NCI-H446 (cell line): Measurements from ENCODE around the gene GAREM1.
"Not testable (repeated sequence)": the region's sequence is repeated elsewhere in the genome, so short reads cannot be mapped to it uniquely, and the experiment has no call there.

Experiments used
- DNase-seq, 2 experiments: peaks; one replicate each; lab custom pipeline; 2025; lab: John Stamatoyannopoulos, UW

GAREM1 gene

DNA sequence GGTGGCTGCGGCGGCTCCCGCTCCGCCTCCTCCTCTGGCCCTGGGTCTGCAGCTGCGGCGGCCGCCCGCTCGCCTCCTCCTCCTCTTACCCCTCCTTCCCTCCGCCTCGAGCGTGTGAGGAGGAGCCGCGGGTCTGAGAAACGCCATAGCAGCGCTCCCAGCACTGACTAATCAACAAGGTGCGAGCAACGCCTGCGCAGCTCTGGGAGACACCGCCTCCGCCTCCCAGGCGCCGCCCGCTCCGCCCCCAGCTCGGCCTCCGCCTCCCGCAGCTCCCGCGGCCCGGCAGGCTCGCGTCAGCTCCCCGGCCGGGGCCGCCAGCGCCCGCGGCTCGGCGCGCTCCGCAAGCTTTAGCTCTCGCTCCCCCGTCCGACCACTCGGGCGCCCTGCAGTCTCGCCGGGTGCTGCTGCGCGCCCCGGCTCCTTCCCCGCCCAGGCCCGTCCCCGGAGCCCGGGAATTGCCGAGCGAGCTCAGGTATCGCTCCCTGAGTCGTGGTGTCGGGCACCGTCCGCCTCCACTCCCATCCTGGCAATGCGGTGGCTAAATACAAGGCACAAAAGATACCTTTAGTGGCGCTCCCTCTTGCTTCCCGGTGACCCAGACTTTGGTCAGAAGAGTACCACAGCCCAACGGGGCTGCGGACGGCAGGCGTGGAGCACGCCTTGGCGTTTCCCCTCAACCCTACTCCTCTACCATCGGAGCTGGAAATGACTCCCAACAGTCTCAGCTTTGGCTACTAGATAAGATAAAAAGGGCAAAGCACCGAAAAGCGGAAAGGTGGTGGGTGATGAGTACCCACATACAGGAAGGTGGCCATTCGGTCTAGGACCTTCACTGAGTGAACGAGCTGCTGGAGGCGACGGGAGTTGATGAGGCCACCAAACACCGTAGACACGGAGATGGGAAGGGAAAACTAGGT, at the start of gene GAREM1:
Gene GAREM1 (minus strand): TSS at position 169 of the 920 bp plus-strand sequence. CDS start 454 bp downstream, outside the sequence.
- DNase-seq = peak; percentile 56 to 90

DNA sequence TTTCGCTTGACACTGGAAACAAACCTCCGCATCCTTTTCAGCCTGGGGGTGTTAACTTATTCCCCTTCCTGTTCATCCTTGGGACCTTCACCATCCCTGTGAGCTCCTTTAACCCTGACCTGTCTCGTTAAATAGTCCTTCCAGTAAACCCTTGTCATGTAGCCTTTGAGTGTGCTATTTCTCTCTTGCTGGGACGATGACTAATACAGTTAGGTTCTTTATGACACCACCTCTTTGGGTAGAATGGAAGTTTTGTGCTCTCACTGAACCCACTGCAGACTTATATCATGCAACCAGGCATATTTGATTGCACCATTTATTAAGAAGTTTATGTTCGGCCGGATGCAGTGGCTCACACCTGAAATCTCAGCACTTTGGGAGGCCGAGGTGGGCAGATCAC, 40.5 kb upstream of the GAREM1 start:
- no peak for DNase-seq

DNA sequence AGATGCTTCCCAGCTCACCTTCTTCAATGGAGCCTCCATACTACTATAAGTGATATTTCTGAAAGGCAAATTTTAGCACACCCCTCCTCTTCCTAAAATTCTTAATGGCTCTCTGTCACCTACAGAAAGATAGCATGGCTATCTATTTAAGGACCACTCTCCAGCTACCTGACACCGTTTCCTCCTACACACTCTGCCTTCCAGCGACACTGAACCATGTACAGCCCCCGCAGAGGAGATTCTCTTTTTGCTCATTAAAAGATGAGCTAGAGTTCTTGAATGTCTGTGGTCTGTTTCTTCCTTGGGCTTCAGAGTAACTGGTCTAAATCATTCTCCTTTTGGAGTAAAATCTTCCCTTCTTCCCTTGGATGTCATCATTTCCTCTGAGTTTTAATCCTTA, 38.4 kb upstream of the GAREM1 start:
- DNase-seq = no peak

DNA sequence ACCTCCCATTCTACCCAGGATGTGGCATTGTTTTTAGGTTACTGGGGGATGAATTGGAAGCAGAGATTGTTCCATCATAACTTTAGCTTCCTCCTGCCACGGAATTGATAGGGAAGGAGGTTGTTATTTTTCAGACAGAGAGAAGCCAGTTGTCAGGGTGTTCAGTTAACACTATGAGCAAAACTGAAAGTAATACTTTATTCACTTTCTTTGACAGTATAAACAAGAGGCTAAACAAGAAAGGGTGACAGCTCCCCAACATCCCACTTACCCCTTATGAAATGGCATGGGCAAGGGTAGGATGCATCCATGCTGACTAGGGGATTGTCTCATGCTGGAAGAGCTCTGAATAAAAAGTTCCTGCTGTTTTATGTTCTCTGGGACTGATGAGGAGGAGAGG, 36.4 kb upstream of the GAREM1 start:
- no peak for DNase-seq

DNA sequence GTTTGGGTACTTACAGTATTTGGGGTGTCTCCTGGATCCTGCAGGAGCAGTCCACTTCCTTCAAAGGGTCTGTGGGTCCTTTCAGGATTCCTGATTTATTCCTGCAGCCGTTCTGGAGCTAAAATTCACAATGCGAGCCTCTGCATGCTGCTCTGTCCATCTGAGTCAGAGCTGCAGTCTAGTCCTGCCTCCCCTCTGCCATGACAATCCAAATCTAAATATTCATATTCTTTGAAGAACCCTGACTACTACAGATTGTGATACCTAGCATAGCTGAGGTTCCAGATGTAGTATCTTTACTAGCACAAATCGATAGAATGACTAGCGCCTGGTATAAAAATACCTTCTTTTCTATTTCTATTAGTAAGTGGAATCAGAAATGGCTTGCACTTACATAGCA, 31.3 kb upstream of the GAREM1 start:
- DNase-seq = no peak

DNA sequence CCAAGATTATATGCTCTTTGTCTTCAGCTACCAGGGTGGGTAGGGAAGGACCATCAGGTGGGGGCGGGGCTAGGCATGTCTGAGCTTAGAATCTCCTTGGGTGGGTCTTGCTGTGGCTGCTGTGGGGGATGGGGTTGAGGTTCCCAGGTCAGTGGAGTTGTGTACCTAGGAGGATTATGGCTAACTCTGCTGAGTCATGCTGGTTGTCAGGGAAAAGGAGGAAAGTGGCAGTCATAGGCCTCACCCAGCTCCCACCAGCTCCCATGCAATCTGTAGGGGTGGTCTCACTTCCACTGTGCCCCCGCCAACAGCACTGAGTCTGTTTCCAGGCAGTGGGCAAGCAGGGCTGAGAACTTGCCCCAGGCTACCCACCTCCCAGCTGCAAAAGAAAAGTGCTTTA, 30.6 kb upstream of the GAREM1 start:
- DNase-seq = not testable (repeated sequence)

DNA sequence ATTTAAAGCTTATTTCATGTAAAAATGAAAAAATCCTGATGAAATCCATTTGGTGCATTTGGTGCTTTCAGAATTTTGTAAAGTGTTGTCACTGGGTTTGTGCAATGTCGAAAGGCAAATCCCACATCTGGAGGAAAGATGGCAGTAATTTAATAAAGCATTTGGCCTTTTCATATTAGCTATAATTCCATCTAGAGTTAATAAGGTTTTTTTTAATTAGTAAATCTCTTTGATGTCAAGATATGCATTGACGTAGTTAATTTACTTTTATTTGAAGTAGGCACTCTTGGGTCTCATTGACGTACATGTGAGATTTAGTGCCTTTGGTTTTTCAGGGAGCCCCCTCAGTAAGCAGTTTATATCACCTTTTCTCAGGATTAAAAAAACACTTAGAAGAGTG, 12.3 kb upstream of the GAREM1 start:
- no peak for DNase-seq

DNA sequence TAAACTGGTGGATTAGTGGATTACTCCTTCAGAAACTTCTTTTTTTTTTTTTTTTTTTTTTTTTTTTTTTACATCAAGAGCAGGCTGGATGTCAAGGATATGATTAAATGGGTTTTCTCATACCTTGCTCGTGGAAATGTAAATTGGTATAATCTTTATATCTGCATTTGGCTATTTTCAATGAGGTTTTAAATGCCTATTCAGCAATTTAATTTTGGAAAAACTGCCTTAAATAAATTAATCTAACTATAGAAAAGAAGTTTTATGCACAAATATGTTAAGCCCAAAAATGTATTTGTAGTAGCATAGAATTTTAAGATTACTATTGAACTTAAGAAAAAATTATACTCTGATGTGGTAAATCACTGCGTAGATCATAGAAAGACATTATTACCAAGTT, 11.4 kb upstream of the GAREM1 start:
- DNase-seq = no peak

DNA sequence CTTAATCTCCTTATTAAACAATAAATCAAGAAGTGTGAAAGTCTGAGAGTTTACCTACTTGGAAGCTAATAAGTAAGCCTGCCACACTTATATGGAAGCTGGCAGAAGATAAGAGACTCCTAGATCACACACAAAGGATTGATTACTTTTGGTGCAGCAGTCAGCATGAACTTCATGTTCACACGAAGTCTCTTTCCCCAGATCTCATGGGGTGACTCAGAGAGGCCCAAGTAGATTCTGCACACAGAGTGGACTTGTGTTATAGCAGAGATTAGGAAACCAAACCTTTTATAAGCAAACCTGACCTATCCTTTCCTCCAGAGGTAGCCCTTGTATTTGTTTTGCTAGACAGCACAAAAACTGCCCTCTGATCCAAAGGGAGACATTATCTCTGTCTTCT, 9.9 kb upstream of the GAREM1 start:
- no peak for DNase-seq

DNA sequence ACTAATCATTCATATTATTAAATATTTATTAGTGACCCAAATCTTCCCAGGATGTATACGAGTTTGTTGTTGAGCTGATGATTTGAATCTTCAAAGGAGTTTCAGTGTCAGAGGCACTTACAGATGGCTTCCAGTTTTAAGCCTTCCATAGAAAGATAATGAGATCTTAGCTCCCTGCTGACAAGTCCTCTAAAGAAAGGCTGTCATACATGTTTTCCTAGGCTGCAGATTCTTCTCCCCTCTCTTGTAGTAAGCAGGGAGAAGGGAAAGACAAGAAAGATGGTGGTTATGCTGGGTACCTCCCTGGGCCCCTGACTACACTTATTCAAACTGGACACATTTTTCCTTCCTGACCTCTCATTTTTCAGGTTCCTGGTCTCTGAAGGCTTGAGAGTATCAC, 8.1 kb upstream of the GAREM1 start:
- DNase-seq = no peak

DNA sequence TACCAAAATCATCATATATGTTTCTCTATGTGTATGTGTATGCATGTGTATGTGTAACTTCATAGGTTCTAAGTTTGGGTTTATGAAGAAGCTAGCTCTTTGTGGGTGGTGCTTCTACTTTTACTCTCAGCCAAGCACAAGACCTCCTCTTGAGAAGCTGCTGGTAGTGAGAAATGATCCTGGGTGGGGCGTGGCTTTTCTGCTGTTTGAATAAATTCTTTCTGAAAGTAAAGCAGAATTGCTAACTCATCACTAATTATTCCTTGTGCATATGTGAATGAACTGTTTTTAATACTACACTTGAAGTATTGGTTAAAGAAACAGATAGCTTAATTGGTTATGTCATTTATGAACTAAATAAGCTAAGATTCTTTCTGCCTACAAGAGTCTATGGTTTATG, 7.6 kb upstream of the GAREM1 start:
- DNase-seq = no peak

DNA sequence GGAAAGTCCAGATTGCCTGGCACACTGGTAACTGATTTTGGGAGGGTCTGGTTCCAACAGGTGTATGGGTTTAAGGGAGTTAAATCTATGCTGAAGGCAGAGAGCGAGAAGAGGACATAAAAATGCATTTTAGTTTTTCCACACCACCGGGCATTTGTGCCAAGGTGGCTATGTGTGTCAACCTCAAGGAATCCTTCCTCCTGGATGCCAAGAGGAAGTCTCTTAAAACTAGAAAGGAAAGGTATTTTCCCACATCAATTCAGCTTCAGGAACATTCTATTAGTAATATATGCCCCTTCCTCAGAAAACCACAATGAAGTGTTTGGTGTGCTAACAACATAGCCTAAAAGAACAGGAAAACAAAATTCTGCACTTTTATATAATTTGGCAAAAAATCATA, 5.4 kb upstream of the GAREM1 start:
- no peak for DNase-seq

DNA sequence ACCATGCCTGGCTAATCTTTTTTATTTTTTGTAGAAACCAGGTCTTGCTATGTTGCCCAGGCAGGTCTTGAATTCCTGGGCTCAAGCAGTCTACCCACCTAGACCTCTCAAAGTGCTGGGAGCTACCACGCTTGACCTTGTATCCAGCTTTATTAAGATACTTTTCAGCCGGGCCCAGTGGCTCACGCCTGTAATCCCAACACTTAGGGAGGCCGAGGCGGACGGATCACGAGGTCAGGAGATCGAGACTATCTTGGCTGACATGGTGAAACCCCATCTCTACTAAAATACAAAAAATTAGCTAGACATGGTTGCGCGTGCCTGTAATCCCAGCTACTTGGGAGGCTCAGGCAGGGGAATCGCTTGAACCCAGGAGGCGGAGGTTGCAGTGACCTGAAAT, 4.4 kb upstream of the GAREM1 start:
- DNase-seq = not testable (repeated sequence)

DNA sequence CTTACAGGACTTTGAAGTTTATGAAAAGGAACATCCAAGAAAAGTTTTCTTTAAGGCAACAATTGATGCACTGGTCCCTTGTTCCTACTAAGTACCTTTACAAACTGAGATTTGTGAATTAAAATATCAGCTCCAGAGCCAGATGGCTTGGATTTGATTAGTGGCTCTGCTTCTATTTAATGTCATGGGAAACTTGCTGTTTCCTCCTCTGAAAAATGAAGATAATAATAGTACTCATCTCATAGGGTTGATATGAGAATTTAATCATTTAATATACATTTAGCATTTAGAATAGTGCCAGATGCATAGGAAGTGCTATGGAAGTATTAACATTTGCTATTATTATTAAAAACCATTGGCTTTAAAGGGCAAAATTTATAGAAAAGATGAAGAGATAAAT, 2.6 kb upstream of the GAREM1 start:
- no peak for DNase-seq

DNA sequence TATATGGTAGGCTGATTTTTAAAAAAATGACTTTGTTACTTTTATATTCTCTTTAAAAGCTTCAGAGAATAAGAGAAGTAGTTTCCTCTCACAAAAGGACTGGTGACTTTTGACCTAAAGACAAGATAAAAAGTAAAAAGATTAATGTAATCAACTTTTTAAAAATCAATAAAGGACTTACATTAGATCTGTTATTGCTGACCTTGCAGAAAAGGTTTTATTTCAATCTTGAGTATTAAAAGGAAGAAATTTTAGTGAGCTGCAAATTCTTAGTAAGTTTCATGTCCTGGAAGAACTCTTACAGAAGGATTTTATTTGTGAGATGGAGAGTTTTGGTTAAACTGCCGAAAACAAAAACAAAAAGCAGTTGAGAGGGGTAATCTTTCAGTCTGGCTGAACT, 2.2 kb upstream of the GAREM1 start:
- DNase-seq = no peak

DNA sequence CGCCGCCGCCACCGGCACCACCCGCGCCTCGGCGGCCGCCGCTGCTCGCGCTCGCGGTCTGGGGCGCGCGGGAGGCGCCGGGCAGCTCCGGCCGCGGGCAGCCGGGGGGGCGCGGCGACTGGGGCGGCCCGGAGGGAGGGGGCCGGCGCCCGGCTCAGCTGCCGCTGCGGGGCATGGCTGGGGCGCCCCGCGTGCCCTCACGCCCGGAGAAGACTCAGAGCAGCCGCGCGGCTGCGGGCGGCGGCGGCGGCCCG, 295 bp downstream of the GAREM1 start:
- DNase-seq = no peak

DNA sequence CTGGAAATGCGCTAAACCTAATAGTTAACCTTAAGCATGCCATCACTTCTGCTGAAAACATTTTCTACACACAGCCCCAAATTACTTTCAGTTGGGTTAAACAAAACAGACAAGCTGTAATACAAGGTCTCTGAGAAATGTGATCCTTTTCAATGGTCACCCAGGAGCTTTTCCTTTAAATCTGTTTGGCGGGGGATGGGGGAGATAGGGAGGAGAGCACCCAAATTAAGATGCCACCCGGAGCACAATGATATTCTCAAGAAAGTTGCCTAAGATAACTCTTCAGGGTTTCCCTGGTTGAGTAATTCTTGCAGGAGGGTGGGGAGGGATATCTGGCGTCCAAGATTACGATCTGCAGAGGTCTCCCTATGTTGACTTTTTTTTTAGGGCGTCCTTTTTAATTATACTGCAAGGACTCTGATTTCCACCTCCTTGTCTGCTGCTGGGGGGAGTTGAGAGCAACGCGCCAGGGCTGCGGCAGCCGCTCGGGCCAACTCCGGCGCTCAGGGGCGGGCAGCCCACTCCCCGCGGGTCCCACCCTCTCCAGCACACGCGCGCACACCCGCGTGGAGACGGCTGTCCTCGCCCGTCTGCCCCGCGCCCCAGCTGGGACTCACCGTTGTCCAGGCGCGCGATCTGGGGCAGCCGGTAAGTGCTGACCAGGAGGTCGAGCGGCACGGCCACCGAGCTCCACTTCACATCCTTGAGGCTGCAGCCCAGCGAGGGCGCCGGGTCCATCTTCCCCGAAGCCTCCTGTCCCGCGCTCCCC, 807 bp downstream of the GAREM1 start:
- no peak for DNase-seq

DNA sequence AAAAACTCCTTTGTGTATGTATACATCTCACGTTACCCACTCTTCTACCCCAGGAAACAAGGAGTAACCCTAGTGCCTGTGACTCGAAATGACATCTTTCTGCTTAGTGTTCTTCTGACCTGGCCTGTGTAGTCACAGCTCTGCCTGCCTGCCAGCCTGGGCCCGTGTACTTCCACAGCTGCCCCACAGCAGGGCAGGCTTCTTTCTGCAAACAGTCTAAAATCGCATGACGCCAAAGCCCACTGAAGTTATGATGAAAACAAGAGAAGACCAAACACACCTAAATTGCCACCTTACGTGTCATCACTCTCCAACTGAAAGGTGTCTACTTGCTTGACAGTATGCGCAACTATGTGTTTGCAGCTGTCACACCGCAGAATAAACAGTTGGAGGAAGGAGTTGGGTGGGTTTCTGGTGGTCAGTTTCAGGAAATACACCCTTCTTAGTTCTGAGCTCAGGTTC, 1.5 kb downstream of the GAREM1 start:
- no peak for DNase-seq

DNA sequence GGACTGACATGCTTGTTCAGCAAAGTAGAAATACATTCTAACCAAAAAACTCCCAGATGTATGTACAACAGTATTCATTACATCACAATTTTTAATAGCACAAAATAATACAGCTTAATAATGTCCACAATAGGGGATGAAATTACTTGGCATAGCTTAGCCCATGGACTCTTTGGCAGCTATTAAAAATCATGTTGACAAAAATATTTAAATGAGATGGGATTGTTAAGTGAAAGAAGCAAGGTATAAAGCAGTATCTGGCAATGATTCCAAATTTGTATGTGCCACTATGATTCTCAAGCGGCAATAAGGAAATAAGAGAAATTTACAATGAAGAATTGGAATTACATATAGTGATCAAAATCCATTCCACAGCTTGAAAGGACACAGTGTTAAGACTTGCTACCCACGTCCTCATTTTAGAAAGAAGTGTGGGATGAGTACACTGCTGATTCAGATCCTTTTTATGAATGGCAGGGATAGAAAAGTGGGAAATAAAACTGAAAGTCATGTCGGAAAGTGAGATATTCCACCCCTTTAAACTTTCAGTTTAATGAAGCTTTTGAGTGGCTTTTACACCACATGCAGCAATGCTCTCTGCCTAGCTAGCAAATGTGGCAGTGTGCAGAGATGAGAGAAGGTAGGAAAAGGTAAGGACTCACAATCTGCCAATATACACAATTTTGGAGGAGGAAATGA, 2.4 kb downstream of the GAREM1 start:
- no peak for DNase-seq

DNA sequence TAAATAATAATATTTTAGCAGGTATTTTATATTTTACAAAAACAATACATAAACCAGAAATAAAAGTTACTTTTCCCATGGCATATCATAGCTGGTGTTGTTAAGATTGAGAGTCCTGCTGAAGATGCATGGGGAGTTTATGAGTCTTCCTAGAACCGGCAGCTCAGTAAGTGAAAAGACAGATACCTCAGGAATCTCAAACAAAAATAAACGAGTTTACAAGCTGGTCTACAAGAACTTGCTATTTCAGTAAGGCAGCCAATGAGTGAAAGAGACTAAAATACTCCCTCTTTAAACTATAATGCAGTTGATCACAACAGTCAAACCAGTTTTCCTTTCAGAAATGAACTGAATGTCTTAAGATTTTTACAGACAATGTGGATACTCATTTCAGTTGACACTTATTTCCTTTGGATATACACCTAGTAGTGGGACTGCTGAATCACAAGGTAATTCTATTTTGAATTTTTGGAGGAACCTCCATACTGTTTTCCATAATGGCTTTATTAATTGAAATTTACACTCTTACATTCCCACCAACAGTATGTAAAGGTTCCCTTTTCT, 8.9 kb downstream of the GAREM1 start:
- no peak for DNase-seq

DNA sequence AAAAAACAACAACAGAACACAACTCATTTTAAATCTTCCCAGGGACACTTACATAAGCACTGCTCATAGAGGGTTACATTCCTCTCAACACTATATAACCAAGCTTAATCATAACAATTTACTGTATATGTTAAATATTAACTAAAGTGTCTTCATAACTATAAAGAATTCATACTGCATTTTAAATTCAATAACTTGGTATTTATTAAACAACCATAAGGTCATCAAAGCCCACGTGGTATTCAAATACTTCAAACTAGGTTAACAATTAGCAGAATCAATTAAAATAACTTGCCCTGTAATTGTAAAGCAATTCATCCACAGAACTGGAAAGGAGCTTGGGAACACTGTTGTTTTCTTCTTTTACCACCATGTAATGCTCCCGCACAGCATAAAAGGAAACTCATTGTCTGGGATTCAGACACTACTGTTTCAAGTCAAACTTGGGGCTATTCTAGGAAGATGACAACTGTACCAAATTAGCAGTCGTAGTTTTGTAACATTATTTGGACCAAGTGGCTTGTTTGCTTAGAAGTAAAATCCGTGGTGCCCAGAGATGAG, 10.4 kb downstream of the GAREM1 start:
- DNase-seq = no peak
